ENCODE data around the gene FZD4.
"Not testable (repeated sequence)": the region's sequence is repeated elsewhere in the genome, so short reads cannot be mapped to it uniquely, and the experiment has no call there.

The FZD4 gene

GRCh38 chr11:86972734-86973133, 17.5 kb upstream of the FZD4 start:
- DNase-seq, result no peak

GRCh38 chr11:86969258-86969657, 14.1 kb upstream of the FZD4 start:
- DNase-seq, result no peak

- not testable (repeated sequence) for DNase-seq
Observed at GRCh38 chr11:86967601-86968000, 12.4 kb upstream of the FZD4 start.

- no peak for DNase-seq
Observed at GRCh38 chr11:86957976-86958646, 2.9 kb upstream of the FZD4 start.

- DNase-seq, result no peak
Observed at GRCh38 chr11:86956905-86957195, 1.7 kb upstream of the FZD4 start.

- DNase-seq, result no peak
Observed at GRCh38 chr11:86955111-86955360, 159 bp downstream of the FZD4 start.

GRCh38 chr11:86954269-86955110, 705 bp downstream of the FZD4 start:
- DNase-seq, result no peak

- no peak for DNase-seq
Observed at GRCh38 chr11:86952221-86952875, 2.8 kb downstream of the FZD4 start.

- no peak for DNase-seq
Observed at GRCh38 chr11:86951706-86952105, 3.5 kb downstream of the FZD4 start.

GRCh38 chr11:86950661-86950995, 4.6 kb downstream of the FZD4 start:
- DNase-seq, result no peak

- DNase-seq, result no peak
Observed at GRCh38 chr11:86949995-86950660, 5.1 kb downstream of the FZD4 start.

- DNase-seq, result no peak
Observed at GRCh38 chr11:86948733-86949132, 6.5 kb downstream of the FZD4 start.

GRCh38 chr11:86947541-86947940, 7.7 kb downstream of the FZD4 start:
- no peak for DNase-seq

- DNase-seq, result not testable (repeated sequence)
Observed at GRCh38 chr11:86943505-86943904, 11.7 kb downstream of the FZD4 start.

- DNase-seq, result no peak
Observed at GRCh38 chr11:86941871-86942599, 13.2 kb downstream of the FZD4 start.

GRCh38 chr11:86941077-86941870, 13.9 kb downstream of the FZD4 start:
- DNase-seq, result no peak

GRCh38 chr11:86940122-86940777, 14.9 kb downstream of the FZD4 start:
- DNase-seq, result no peak

GRCh38 chr11:86938900-86939880, 16.0 kb downstream of the FZD4 start:
- no peak for DNase-seq

GRCh38 chr11:86938203-86938899, 16.8 kb downstream of the FZD4 start:
- DNase-seq, result no peak
